ENCODE measurements around the gene FLOT2.
"Not testable (repeated sequence)": the region's sequence is repeated elsewhere in the genome, so short reads cannot be mapped to it uniquely, and the experiment has no call there.

The FLOT2 gene

DNA sequence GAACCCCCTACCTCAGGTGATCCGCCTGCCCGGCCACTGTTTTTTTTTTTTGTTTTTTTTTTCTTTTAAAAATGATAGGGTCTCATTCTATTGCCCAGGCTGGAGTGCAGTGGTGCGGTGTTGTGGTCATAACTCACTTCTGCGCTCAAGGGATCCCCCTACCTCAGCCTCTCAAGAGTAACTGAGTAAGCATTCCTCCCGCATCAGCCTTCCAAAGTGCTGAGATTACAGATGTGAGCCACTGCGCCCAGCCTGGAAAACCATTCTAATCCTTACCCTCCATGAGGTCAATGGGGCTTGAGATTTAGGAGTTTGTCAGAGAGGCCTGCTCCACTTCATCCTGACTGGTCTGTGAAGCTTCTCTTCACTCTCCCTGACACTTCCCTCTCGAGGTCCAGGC, 30.3 kb downstream of the FLOT2 start:
- no peak for DNase-seq

GRCh38 chr17:28865946-28866752, 31.4 kb downstream of the FLOT2 start:
- DNase-seq = no peak

DNA sequence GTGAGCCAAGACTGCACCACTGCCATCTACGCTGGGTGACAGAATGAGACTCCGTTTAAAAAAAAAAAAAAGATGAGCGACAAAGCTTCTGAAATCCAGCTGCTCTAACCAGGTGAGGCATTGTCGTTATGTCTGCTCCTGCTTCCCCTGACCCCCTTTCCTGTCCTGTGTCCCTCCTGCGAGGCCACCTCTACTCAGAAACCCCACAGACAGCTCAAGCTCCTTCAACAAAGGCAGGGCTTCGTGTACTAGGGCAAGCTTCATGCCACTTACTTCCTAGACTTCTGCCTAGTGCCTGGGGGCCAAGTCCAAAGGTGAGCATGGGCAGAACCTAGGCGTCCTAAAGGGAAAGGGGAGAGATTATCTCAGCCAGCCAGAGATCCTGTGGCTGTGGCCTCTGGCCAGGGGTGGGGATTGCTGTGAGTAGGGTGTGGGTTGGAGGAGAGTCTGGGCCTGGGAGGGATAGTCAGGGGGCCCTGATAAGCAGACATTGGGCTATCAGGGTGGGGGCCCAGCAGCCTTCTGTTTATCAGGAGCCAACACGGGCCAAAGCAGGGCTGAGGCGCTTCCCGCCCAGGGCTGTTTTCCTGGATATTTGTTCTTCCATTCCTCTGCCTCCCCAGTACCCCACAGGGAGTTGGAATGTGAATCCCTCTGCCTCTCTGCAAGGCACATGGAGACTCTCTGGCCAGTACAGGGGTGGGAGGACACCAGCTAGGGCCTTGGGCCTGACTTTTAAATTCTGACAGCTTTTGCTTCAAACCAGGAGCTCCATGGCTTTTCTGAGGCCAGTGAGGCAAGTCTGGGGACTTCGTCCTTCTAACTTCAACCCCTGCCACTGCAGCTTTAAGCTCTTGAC, 32.3 kb downstream of the FLOT2 start:
- DNase-seq = no peak

DNA sequence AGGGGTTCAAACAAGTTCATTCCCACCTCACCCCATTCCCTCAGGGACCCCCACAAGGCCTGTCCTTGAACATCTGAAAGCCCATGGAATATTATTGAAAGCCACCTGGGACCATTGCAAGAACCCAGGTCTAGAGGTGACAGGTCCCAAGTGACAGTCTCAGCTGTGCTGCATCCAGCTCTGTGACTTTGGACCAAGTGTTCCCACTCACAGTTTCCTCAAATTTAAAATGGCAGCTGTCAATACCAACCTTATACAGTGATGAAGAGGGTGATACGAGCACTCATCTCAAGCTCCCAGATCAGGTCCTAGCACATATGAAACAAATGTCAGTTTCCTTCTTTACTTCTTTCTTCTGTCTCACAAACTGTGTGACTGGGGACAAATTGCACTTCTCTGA, 33.6 kb downstream of the FLOT2 start:
- no peak for DNase-seq

DNA sequence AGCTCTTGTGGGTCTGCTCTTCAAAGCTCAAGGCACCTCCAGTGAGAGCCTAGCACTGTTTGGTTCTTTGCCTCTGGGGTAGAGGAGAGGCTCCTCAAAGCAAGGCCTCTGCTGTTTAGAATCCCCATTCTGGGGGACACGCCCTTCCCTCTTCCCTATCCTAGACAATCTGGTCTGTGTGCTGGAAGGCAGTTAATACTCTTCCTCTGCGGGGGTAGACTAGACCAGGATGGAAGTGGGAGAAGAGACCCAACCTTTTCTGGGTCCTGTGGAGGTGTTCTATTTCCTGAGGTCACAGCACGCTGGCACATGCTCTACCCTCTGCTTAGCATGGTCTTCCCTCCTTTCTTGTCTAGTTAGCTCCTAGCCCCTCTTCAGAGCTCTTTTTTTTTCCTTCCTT, 35.0 kb downstream of the FLOT2 start:
- DNase-seq = no peak

DNA sequence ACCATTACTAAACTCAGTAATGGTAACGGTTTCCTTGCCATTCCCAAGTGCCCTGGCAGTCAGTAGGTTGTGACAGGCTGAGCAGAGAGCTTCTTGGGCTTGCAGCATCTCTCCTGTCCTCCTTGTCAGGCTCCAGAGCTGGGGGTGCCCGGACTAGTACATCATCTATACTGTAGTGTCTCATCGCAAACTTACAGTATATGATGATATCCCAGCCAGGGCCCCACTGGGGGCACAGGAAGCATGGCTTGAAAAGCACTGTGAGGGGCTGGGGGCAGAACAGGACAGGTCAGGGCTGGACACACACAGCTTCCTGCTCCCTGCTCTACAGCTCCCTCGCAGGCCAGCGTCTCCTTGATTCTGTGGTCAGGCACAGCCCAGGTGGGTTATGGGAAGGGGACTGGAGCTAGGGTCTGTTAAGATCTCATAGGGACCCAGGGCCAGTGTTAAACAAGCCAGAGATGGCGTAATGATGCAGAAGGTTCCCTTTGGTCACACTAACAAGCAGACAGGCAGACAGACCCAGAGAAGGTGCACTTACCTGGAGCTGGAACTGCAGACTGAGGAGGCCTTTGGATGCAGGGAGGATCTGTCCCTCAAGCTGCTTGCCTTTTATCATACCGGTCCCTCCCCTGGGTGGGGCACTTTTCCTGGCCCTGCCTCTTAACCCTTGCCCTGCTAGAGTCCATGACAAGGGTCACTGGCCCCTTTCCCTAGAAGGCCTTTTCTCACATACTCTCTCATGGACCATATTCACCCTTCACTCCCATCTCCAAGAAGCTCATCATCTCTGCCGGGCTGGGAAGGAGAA, 35.9 kb downstream of the FLOT2 start:
- DNase-seq = no peak

DNA sequence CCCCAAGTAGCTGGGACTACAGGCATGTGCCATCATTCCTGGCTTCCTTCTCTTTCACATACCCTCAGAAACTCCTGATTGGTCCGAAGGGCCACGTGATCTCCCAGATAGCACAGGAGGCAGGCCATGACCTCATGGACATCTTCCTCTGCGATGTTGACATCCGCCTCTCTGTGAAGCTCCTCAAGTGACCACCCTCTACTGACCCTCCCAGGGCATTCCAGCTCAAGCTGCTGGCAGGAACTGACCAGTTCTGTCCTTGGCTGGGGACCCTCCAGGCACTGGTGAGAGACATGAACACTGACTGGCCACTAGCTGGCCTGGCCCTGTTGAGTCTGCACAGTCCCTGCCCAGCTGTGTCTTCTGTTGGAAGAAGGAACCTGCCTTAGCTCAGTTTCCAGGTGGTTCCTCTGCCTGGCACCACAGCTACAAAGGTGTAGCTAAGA, 37.1 kb downstream of the FLOT2 start:
- no peak for DNase-seq

- DNase-seq = no peak
These were observed 38.7 kb downstream of the FLOT2 start for GRCh38 chr17:28858801-28859355.

DNA sequence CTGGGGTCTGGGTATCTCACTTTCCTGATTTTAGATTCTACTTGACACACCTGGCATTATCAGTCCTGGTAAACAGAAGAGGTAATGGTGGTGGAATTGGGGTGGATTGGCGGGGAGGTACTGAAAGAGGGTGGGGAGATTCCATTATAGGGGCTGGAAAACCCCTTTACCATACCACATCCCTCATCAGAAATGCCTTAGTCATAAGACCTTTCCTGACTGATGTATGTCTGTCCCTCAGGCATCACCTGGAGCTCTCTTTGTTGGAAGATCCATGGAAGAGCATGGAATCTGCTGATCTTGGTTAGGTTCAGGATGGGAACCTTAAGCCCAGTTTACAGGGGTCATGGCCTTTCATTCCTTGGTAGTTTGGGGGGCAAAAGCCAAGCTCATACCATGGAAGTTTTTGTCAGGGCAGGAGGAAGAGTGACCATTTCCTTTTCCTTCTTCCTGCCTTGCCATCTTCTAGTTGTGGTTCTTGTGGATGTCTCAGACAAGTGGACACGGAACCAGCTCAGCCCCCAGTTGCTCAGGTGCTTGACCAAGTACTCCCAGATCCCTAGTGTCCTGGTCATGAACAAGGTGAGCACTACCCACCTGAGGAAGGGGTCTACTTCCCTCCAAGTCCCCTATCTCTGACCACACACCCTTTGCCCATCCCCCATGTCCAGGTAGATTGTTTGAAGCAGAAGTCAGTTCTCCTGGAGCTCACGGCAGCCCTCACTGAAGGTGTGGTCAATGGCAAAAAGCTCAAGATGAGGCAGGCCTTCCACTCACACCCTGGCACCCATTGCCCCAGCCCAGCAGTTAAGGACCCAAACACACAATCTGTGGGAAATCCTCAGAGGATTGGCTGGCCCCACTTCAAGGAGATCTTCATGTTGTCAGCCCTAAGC, 39.4 kb downstream of the FLOT2 start:
- no peak for DNase-seq

DNA sequence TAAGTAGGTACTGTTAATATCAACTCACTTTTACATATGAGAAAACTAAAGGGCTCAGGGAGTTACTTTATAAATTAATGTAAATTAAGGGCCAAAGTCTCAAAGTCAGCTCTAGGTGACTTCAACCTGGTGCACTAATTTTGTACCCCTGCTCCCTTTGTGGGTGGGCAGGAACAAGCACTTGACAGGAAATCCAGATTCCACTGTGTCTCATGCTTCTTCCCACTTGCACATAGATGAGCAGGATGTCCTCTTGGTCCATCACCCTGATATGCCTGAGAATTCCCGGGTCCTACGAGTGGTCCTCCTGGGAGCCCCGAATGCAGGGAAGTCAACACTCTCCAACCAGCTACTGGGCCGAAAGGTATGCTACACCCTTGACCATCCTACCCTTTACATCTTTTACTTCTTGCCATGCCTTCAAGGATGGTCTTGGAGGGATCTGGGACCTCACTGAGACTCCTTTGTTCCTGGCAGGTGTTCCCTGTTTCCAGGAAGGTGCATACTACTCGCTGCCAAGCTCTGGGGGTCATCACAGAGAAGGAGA, 41.4 kb downstream of the FLOT2 start:
- DNase-seq = no peak

DNA sequence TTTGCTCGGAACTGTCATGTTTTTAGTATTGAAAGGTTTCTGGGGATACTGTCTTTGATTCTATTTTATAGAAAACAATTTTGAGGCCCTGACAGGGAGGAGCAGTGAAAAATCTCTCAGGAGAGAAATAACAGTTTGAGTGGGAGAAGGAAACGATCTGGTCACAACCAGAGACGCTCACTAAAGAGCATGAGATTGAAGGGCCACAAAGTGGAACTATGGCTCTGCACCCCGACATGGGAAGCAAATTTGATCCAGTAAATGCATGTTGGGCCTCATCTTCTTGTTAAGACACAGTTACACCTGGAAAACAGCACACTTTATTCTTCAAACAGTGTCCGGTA, 42.2 kb downstream of the FLOT2 start:
- no peak for DNase-seq

DNA sequence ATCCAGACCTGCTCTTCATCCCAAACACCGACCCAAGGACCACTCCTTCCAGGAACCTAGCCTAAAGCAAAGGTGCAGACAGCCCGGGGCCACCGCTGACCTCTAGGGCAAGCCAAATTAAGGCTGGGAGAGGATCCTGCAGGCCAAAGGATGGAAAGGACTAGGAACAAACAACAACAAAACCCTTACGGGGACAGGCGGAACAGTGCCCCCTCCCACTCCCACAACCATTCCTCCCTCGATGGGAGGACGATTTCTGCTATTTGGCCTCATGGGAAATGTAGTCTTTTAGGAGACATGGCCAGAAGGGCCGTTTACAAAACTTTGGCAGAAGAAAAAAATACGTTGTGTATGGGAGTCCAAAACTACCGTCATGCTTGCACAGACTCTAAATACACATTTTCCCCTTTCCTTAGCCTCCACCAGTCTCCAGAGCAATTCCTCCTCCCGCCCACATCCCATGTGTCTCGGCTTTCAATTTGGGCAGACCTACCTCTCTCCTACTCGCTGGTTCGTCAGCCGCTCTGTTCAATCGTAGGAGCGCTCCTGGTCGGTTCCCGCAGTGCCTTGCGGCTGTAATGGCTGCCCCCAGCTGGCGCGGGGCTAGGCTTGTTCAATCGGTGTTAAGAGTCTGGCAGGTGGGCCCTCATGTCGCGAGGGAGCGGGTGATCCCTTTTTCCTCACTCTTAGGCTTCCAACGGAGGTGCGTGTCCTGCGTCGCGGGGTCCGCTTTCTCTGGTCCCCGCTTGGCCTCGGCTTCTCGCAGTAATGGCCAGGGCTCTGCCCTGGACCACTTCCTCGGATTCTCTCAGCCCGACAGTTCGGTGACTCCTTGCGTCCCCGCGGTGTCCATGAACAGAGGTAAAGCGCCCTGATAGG, 42.8 kb downstream of the FLOT2 start, which contains the start of gene ERAL1:
Gene ERAL1 (plus strand): TSS at position 560 of the 879 bp plus-strand sequence. CDS start 19 bp downstream, at position 579.
- peak; percentile 89 for DNase-seq

GRCh38 chr17:28853295-28853694, 44.2 kb downstream of the FLOT2 start:
- DNase-seq = no peak

DNA sequence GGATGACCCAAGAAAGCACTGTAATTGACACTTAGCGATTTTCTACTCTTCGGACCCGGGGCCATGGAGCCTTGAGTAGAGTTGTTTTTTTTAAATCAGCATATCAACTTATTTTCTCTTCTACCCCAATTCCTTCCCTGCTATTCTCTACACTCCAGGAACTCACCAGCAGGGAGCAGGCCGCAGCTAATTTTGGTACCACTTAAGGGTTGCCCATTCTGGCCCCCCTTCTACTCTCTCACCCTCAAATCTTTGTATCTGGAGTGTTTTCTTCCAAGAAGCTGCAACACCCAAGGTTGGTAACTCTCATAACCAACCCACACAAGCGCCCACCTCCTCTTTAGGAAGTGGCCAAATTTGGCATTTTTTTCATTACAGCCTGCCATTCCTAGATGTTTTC, 48.3 kb downstream of the FLOT2 start:
- no peak for DNase-seq

DNA sequence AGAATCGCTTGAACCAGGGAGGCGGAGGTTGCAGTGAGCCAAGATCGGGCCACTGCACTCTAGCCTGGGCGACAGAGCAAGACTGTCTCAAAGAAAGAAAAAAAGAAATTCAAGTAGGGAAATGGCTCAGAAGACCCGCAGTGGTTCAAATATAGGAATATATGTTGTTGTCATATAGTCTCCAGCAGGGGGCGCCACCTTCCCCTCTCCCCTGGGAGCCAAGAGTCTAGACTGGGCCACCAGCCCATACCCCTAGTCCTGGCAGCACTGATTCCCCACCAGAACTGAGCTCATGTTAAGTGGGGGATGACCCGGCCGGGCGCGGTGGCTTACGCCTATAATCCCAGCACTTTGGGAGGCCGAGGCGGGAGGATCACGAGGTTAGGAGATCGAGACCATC, 48.9 kb downstream of the FLOT2 start:
- not testable (repeated sequence) for DNase-seq

DNA sequence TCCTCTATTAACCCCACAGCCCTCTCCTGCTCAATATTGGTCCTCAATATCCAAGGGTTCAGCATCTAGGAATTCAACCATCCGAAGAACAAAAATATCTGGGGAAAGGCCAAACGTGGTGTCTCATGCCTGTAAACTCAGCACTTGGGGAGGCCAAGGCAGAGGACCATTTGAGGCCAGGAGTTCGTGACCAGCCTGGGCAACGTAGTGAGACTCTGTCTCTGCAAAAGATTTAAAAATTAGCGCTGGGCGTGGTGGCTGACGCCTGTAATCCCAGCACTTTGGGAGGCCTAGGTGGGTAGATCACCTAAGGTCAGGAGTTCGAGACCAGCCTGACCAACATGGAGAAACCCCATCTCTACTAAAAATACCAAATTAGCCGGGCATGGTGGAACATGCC, 50.8 kb downstream of the FLOT2 start:
- DNase-seq = not testable (repeated sequence)

DNA sequence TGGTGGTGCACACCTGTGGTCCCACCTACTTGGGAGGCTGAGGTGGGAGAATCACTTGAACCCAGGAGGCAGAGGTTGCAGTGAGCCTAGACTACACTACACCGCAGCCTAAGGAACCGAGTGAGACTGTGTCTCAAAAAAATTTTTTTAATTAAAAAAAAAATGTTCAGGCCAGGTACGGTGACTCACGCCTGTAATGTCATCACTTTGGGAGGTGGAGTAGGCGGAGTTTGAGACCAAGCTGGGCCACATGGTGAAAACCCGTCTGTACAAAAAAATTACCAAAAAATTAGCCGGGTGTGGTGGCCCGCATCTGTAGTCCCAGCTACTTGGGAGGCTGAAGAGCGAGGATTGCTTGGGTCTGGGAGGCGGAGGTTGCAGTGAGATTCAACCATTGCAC, 51.3 kb downstream of the FLOT2 start:
- no peak for DNase-seq

DNA sequence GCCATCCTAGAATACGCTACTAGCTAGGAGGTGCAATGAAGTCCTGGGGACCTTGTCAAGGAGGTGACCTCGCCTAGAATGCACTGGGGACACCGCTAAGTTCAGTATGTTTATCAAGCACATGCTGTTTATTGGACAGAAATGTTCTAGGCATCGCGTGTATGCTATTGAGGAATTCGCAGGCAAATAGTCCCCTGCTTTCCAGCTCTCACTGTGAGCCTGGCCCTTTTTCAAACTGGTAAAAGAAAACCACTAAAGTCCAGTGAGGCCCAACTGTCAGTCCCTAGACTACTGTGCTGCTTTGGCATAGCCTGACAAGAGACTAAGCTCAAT, 53.8 kb downstream of the FLOT2 start:
- no peak for DNase-seq

- DNase-seq = peak; percentile 80
These were observed 55.1 kb downstream of the FLOT2 start, which contains the start of gene FAM222B for GRCh38 chr17:28842282-28843012. FAM222B (minus strand) TSS chr17:28842790; CDS start chr17:28766667, 76,123 bp downstream.

DNA sequence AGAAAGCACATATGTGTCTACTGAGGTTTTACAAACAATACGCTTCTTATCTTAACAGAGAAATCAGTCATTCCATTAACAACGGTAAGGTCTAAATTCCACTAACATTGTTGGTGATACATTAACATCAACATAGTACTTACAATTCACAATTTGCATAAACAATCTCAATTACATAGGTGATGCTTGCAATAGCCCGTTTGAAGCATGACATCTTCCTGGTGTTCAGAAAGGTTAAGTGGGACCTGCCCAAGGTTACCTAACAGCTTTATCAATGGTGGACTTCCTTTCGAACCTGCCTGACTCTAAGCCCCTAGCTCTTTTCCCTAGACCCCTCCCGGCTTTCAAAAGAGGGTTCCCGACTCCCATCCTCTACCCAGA, 55.6 kb downstream of the FLOT2 start:
- DNase-seq = peak; percentile 68
